HG03457 (cell line): ENCODE data around the gene DDX25.

Source experiments
- ATAC-seq: cut with Tn5 transposase; IDR thresholded peaks from one replicate; pipeline ENCODE4 v1.9.1; 2021; ENCODE audit warnings: moderate number of reproducible peaks; ENCODE audit not compliant: unreplicated experiment

The DDX25 gene

DNA sequence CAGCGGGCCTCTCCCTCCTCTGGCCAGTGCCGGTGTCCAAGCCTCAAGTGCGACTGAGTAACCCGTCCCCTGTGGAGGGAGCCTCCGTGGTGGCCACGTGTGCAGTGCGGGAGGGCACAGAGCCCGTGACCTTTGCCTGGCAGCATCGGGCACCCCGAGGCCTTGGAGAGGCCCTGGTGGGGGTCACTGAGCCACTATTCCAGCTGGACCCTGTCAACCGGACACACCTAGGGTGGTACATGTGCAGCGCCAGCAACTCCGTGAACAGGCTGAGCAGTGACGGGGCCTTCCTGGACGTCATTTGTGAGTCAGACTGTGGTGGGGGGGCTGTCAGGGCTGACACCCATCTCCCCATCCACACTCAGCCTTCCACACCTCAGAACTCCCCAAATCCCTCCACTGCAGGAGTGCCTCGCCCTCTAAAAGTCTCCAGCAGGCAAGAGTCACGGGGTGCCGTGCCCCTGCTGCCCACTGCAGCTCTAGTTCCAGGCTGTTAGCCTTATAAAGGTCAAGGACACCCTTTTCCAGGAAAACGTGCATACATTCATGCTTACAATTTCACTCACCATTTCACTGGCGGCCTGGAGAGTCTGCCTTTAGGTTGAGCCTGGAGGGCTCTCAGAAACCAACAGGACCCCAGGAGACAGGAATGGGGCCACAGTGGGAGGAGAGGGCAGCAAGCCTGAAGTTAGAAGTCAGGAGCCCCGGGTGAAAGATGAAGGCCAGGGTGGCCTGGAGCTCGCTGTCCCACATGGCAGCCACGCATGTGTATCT lies 44.2 kb downstream of the DDX25 start:
- ATAC-seq, result no peak

GRCh38 chr11:125949271-125950177 lies 45.2 kb downstream of the DDX25 start:
- ATAC-seq, result no peak

- no peak for ATAC-seq
Observed at GRCh38 chr11:125950178-125950490, 45.8 kb downstream of the DDX25 start.

- no peak for ATAC-seq
Observed at GRCh38 chr11:125950696-125951651, 46.7 kb downstream of the DDX25 start.

DNA sequence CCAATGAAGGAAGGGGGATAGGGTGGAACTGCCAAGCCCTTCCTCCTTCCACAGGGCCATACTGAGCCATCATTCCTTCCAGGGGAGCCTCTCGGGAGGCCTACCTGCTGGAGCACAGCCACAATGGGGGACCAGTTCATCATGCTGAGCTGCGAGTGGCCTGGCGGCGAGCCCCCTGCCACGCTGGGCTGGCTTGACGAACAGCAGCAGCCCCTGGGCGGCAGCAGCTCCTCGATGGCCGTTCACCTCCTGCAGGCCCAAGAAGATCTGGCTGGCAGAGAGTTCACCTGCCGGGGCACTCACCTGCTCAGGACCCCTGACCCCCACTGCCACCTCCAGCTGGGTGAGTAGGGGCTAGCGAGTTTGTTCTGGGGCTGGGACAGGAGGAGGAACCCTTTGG lies 47.4 kb downstream of the DDX25 start:
- no peak for ATAC-seq

DNA sequence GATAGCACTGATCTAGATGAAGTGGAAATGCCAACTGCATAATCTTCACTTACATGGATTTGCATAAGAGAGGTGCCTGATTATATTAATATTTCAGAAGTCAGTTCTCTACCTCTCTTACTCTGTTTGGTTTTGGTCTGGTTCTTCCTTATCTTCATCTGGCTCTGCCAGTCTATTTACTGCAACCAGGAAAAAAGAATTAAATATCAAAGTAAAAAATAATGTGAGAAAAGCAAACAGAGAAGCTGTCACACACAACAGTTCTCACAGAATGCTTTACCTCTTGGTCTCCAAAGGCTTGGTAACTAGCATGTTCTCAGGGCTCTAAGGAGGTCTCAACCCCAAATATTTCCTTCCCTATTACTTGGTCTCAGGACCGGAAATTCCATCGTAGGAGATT lies 48.3 kb downstream of the DDX25 start:
- no peak for ATAC-seq

GRCh38 chr11:125952973-125953372 lies 48.7 kb downstream of the DDX25 start:
- no peak for ATAC-seq

DNA sequence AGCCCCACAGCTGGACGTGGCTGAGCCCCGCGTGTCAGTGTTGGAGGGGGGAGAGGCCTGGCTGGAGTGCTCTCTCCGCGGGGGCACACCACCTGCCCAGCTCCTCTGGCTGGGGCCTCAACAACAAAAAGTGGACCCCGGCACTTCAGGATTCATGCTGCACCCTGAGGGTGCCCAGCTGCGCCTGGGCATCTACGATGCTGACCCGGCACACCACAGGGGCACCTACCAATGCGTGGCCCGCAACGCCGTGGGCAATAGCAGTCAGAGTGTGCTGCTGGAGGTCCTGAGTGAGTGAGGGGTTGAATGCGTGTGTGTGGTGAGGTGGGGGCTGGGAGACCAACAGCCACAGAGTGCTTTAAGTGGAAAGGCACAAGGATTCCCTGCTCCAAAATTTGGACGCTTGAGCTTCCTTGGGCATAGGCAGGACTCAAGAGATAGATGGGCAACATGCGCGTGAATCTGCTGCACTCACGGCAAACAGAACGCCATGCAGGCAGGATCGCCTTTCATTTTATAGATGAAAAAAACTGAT lies 49.2 kb downstream of the DDX25 start:
- ATAC-seq, result no peak

GRCh38 chr11:125954123-125954944 lies 50.0 kb downstream of the DDX25 start:
- no peak for ATAC-seq

GRCh38 chr11:125954945-125955640 lies 50.8 kb downstream of the DDX25 start:
- ATAC-seq, result no peak

- ATAC-seq, result no peak
Observed at GRCh38 chr11:125955856-125956255, 51.5 kb downstream of the DDX25 start.

DNA sequence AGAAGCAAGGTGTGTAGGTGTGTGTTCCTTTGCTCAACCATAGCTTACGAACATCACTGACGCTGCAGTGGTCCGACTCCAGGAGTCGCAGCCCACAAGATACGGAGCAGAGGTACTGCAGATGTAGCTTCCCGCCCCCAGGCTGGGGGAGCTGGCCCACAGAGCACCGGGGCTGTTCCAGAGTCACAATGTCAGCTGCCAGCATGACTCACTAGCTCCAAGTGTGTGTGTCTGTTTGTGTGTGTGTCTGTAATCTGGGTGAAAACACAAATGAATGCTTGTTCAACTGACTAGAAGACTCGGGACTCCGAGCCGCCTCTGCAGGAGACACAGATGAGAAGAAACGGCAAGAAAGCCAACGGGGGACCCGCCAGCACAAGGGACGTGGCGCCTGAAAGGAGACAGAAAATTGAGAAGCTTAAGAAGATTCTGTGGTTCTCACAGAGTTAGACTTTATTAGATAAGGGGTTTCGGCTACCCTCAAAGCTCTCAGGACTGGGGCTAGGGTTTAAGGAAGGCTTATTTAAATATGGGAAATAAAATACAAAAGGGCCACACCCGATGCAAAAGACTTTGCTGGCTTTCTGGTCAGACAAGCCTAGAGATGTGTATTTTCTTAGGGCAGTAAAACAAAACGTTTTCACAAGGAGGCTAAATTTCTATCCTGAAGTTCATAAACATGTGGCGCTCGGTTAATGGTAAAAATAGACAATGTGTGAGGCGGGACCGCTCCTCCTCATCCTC lies 52.3 kb downstream of the DDX25 start:
- no peak for ATAC-seq

DNA sequence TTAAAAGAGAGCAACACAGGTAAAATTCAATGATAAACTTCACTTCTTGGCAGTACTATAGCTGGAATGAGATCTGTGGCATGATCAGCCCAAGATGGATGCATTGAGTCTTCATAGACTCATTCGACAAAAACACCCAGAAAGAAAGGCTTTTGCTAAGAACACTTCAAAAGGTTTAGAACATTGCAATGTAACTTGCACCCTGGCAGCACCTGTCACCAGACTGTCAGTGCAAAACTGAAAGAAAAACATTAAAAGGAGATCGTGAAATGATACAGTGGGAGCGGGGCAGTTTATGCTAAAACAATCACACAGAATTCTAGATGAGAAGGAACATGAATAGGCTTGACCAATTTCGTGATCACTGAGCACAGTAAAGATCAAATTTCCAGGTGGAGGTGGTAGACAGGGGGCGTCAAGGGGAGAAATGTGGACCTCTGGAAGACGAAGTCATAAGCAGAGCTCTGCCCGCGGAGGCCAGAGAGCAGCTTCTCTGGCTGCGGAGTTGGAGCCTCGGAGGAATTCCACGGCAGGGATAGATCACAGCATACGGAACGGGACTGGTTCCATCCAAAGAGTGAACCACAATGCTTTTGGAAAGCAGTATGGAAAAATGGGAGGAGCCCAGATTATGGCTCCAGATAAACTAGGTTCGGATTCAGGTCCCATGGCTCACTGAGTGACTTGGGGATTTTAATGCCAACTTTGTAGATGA lies 53.5 kb downstream of the DDX25 start:
- ATAC-seq, result no peak

GRCh38 chr11:125958872-125959400 lies 54.6 kb downstream of the DDX25 start:
- ATAC-seq, result no peak

- ATAC-seq, result no peak
Observed at GRCh38 chr11:125959511-125959910, 55.2 kb downstream of the DDX25 start.

GRCh38 chr11:125959931-125960330 lies 55.6 kb downstream of the DDX25 start:
- no peak for ATAC-seq

DNA sequence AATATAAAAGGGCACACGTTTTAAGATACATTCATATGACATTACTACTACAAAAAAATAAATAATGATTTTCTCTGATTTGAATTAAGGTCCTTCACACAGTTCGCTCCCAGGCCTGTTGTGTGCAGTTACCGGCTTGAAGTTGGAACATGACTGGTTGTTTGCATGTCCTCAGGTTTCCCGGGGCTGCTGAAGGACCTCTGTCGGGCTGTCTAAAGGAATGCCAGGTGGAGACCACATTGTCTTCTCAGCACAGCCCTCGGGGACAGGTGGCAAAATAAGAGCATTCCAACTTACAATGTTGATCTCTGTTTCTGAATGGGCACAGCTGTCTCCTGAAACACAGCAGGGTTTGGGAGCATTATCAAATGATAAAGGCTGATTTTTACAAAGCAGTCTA lies 56.5 kb downstream of the DDX25 start:
- no peak for ATAC-seq

GRCh38 chr11:125967515-125967914 lies 63.2 kb downstream of the DDX25 start:
- no peak for ATAC-seq
